ENCODE measurements around the gene OR1F1. TPM values are rescaled to one million over a fixed set of nuclear protein-coding genes. Genes with fewer than 3 reads are reported as not detected.
"Not testable (repeated sequence)": the region's sequence is repeated elsewhere in the genome, so short reads cannot be mapped to it uniquely, and the experiment has no call there.

OR1F1 gene
- total RNA-seq, 2 donors from 2014 or later, result not detected

DNA sequence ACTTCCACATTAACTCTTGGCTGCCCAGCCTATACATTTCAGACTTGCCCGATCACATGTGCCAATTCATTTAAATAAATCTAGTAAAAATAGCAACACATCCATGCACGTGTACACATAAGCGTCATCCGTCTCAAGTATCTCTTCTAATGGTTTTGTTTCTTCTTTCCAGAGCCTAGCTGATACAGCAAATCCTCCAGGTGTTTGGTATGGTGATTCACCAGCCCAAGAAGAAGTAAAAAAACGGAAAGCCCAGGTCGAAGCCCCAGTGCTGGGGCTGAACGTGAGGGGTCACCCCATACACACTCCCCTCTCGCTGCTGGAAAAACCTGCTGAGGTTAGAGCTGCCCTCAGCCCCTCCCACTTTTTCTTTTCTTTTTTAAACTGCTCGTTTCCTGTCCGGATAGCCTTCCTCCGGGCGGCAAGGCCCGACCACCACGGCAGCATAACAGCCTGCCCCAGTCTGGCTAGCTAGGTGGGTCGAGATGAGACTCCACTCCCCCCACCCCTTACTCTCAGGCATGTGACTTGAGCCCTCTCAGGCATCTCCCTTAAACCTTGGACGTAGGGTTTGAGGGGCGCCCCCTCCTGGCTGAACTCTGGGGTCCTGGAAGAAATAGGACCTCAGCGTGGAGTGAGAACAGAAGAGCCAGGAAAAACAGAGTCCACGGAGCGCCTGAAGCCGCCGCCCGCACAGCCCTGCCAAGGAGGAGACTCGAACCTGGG is 13.9 kb upstream of the OR1F1 start:
- H3K27me3 ChIP-seq, result peaks cover 44 to 68% of the 10 kb centered on the region in 2 donors
- peaks cover 0 to 35% of the 10 kb centered on the region in 2 donors for H3K4me1 ChIP-seq
- DNase-seq (ENCODE audit: low spot score), result no peak
- no peaks in the 10 kb centered on the region for H3K36me3 ChIP-seq
- no peak for TF ChIP-seq CTCF (IDR thresholded peaks at IDR 0.05)
- no peak overlapping the region for H3K4me3 ChIP-seq
- H3K27ac ChIP-seq, result no peak overlapping the region
- no peaks in the 10 kb centered on the region for H3K9me3 ChIP-seq

- Histone ChIP-seq H3K4me1 (peaks cover 0 to 35% of the 10 kb centered on the region in 2 donors), H3K27me3 (peaks cover 47 to 62% of the 10 kb centered on the region in 2 donors), H3K9me3 (no peaks in the 10 kb centered on the region), H3K27ac (no peak overlapping the region), H3K36me3 (no peaks in the 10 kb centered on the region), H3K4me3 (no peak overlapping the region)
- DNase-seq (ENCODE audit: low spot score), result no peak
- TF ChIP-seq CTCF (IDR thresholded peaks at IDR 0.05), result no peak
These were observed 13.3 kb upstream of the OR1F1 start for GRCh38 chr16:3174618-3175148.

GRCh38 chr16:3175157-3176093 is 12.6 kb upstream of the OR1F1 start:
- Histone ChIP-seq H3K9me3 (no peaks in the 10 kb centered on the region), H3K4me3 (no peak overlapping the region), H3K27me3 (peaks cover 47 to 55% of the 10 kb centered on the region in 2 donors), H3K4me1 (peaks cover 0 to 31% of the 10 kb centered on the region in 2 donors), H3K36me3 (no peaks in the 10 kb centered on the region), H3K27ac (no peak overlapping the region)
- no peak for TF ChIP-seq CTCF (IDR thresholded peaks at IDR 0.05)
- DNase-seq (ENCODE audit: low spot score), result no peak

DNA sequence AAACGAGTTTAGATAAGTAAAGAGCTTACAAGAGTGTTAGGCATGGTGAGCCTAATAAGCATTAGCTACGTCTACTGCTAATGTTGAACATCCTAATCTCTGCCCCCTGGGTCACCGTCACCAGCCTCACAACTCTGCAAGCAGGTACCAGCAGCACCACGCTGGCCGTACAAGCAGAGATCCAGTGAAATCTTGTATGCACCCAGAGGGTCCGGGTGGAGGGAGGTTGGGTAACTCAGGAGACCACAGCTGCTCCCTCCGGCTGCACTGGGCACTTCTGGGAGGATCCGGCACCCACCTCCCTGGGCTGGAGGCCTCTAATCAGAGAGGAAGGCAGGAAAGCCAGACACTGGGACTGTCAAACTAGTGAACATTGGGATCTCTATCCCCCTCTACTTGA is 8.4 kb upstream of the OR1F1 start:
- TF ChIP-seq CTCF (IDR thresholded peaks at IDR 0.05), result no peak
- no peak overlapping the region for H3K4me3 ChIP-seq
- H3K27ac ChIP-seq, result no peak overlapping the region
- DNase-seq (ENCODE audit: low spot score), result no peak
- no peaks in the 10 kb centered on the region for H3K36me3 ChIP-seq
- H3K9me3 ChIP-seq, result no peaks in the 10 kb centered on the region
- H3K27me3 ChIP-seq, result peaks cover 36 to 43% of the 10 kb centered on the region in 2 donors
- H3K4me1 ChIP-seq, result peaks cover 0 to 21% of the 10 kb centered on the region in 2 donors

GRCh38 chr16:3180445-3180878 is 7.5 kb upstream of the OR1F1 start:
- no peaks in the 10 kb centered on the region for H3K9me3 ChIP-seq
- no peak for TF ChIP-seq CTCF (IDR thresholded peaks at IDR 0.05)
- DNase-seq (ENCODE audit: low spot score), result no peak
- no peak overlapping the region for H3K4me3 ChIP-seq
- peaks cover 28 to 37% of the 10 kb centered on the region in 2 donors for H3K27me3 ChIP-seq
- H3K27ac ChIP-seq, result no peak overlapping the region
- H3K36me3 ChIP-seq, result no peaks in the 10 kb centered on the region
- peaks cover 0 to 15% of the 10 kb centered on the region in 2 donors for H3K4me1 ChIP-seq

- not testable (repeated sequence) for H3K4me3 ChIP-seq; DNase-seq (ENCODE audit: low spot score); H3K9me3 ChIP-seq; H3K36me3 ChIP-seq; H3K27ac ChIP-seq
- Histone ChIP-seq H3K4me1 (peaks cover 0 to 14% of the 10 kb centered on the region in 2 donors), H3K27me3 (peaks cover 27 to 32% of the 10 kb centered on the region in 2 donors)
These were observed 5.8 kb upstream of the OR1F1 start for GRCh38 chr16:3182293-3182607.

Measured in right atrium auricular region (tissue), 2 donors.